Large intestine (tissue), 3 donors: ENCODE results near the gene FXYD2. TPM values are rescaled to one million over a fixed set of nuclear protein-coding genes. Genes with fewer than 3 reads are reported as not detected.

Source experiments
- DNase-seq, 2 donors: peaks; one replicate each; pipeline versions ENCODE4 v3.0.0 to v3.0.0-alpha.2; 2013
- H3K27ac ChIP-seq: one replicate; pipeline ENCODE4 v1.5.1; 2013; ENCODE audit warnings: low read length
- H3K27me3 ChIP-seq: 2 replicates; pipeline ENCODE4 v1.6.1; 2013; ENCODE audit warnings: low read length; ENCODE audit not compliant: control insufficient read depth, insufficient read depth
- H3K36me3 ChIP-seq: 2 replicates; pipeline ENCODE4 v1.6.1; 2013; ENCODE audit warnings: low read length; ENCODE audit not compliant: control insufficient read depth, insufficient read depth
- H3K4me1 ChIP-seq: one replicate; pipeline ENCODE4 v1.6.1; 2013; ENCODE audit warnings: low read length; ENCODE audit not compliant: control insufficient read depth, insufficient read depth
- H3K4me3 ChIP-seq: one replicate; pipeline ENCODE4 v1.5.1; 2013; ENCODE audit warnings: low read length
- H3K9me3 ChIP-seq: one replicate; pipeline ENCODE4 v1.6.1; 2013; ENCODE audit warnings: mild to moderate bottlenecking, low read depth, low read length, moderate library complexity; ENCODE audit not compliant: control insufficient read depth
- WGBS: methylation state at CpG from one replicate; pipeline ENCODE4 v1.1.5; 2013; ENCODE audit warnings: low lambda C conversion rate; ENCODE audit not compliant: insufficient coverage; 5-methylcytosine and 5-hydroxymethylcytosine counted together
- polyA plus RNA-seq: library from polyadenylated mRNA; unstranded; fragments of 120-200 nt; gene quantifications from one replicate; pipeline ENCODE4 v1.2.1, GENCODE V29; 2013

Gene FXYD2
- polyA plus RNA-seq, 1 donor, result 4.4 TPM

GRCh38 chr11:117835576-117835975, 11.0 kb upstream of the FXYD2 start:
- no CpG with 5 or more reads among the region's 8 CpGs for WGBS
- H3K36me3 ChIP-seq, result peaks cover 3% of the 10 kb centered on the region
- H3K27ac ChIP-seq, result no peak overlapping the region
- no peak for DNase-seq
- no peaks in the 10 kb centered on the region for H3K27me3 ChIP-seq
- H3K9me3 ChIP-seq, result no peaks in the 10 kb centered on the region
- H3K4me3 ChIP-seq, result no peak overlapping the region
- peaks cover 59% of the 10 kb centered on the region for H3K4me1 ChIP-seq

GRCh38 chr11:117834838-117835443, 10.4 kb upstream of the FXYD2 start:
- Histone ChIP-seq H3K27ac (no peak overlapping the region), H3K4me1 (peaks cover 65% of the 10 kb centered on the region), H3K4me3 (no peak overlapping the region), H3K36me3 (peaks cover 3% of the 10 kb centered on the region), H3K27me3 (no peaks in the 10 kb centered on the region), H3K9me3 (no peaks in the 10 kb centered on the region)
- no CpG with 5 or more reads among the region's 17 CpGs for WGBS
- no peak for DNase-seq

GRCh38 chr11:117834068-117834810, 9.7 kb upstream of the FXYD2 start:
- 100% methylated on average over 1 of the region's 6 CpGs for WGBS
- peaks cover 3% of the 10 kb centered on the region for H3K36me3 ChIP-seq
- H3K4me1 ChIP-seq, result peaks cover 67% of the 10 kb centered on the region
- no peaks in the 10 kb centered on the region for H3K27me3 ChIP-seq
- peak overlapping the region; percentile 83 for H3K27ac ChIP-seq
- DNase-seq, result no peak
- no peak overlapping the region for H3K4me3 ChIP-seq
- no peaks in the 10 kb centered on the region for H3K9me3 ChIP-seq

GRCh38 chr11:117833401-117833891, 8.9 kb upstream of the FXYD2 start:
- H3K4me3 ChIP-seq, result no peak overlapping the region
- peaks cover 71% of the 10 kb centered on the region for H3K4me1 ChIP-seq
- no peaks in the 10 kb centered on the region for H3K27me3 ChIP-seq
- no peaks in the 10 kb centered on the region for H3K9me3 ChIP-seq
- WGBS, result no CpG with 5 or more reads among the region's 7 CpGs
- peak overlapping the region; percentile 83 for H3K27ac ChIP-seq
- H3K36me3 ChIP-seq, result peaks cover 3% of the 10 kb centered on the region
- DNase-seq, result peak; percentile 96 to 99

- Histone ChIP-seq H3K36me3 (peaks cover 3% of the 10 kb centered on the region), H3K27ac (peak overlapping the region; percentile 83), H3K4me1 (peaks cover 76% of the 10 kb centered on the region), H3K27me3 (no peaks in the 10 kb centered on the region), H3K9me3 (no peaks in the 10 kb centered on the region), H3K4me3 (no peak overlapping the region)
- no CpG with 5 or more reads among the region's 8 CpGs for WGBS
- DNase-seq, result no peak
Observed at GRCh38 chr11:117832511-117832910, 8.0 kb upstream of the FXYD2 start.

- Histone ChIP-seq H3K27me3 (no peaks in the 10 kb centered on the region), H3K4me3 (no peak overlapping the region), H3K4me1 (peaks cover 71% of the 10 kb centered on the region), H3K9me3 (no peaks in the 10 kb centered on the region), H3K36me3 (peaks cover 3% of the 10 kb centered on the region), H3K27ac (no peak overlapping the region)
- no CpG with 5 or more reads among the region's 7 CpGs for WGBS
- DNase-seq, result no peak
Observed at GRCh38 chr11:117831661-117832415, 7.3 kb upstream of the FXYD2 start.

GRCh38 chr11:117830674-117831351, 6.3 kb upstream of the FXYD2 start:
- Histone ChIP-seq H3K27me3 (no peaks in the 10 kb centered on the region), H3K9me3 (no peaks in the 10 kb centered on the region), H3K27ac (no peak overlapping the region), H3K4me3 (no peak overlapping the region), H3K36me3 (peaks cover 3% of the 10 kb centered on the region), H3K4me1 (peaks cover 74% of the 10 kb centered on the region)
- WGBS, result no CpG with 5 or more reads among the region's 6 CpGs
- DNase-seq, result peak in 1 of 2 donors; percentile 54

- Histone ChIP-seq H3K27me3 (no peaks in the 10 kb centered on the region), H3K9me3 (no peaks in the 10 kb centered on the region), H3K4me3 (no peak overlapping the region), H3K4me1 (peaks cover 82% of the 10 kb centered on the region), H3K36me3 (no peaks in the 10 kb centered on the region), H3K27ac (no peak overlapping the region)
- DNase-seq, result no peak
- WGBS, result no CpG with 5 or more reads among the region's 14 CpGs
Observed at GRCh38 chr11:117830072-117830471, 5.5 kb upstream of the FXYD2 start.

GRCh38 chr11:117829369-117829725, 4.8 kb upstream of the FXYD2 start:
- WGBS, result no CpG with 5 or more reads among the region's 7 CpGs

More at GRCh38 chr11:117829369-117829725, 4.8 kb upstream of the FXYD2 start:
- Histone ChIP-seq H3K4me1 (peaks cover 87% of the 10 kb centered on the region), H3K36me3 (no peaks in the 10 kb centered on the region), H3K27me3 (no peaks in the 10 kb centered on the region), H3K9me3 (no peaks in the 10 kb centered on the region), H3K27ac (no peak overlapping the region), H3K4me3 (no peak overlapping the region)
- no peak for DNase-seq
